Esophagus squamous epithelium (tissue), 5 donors: ENCODE data around the gene NR4A3. TPM values are rescaled to one million over a fixed set of nuclear protein-coding genes. Genes with fewer than 3 reads are reported as not detected.

ENCODE experiments used
- DNase-seq: peaks from one replicate; lab custom pipeline; 2025; lab: John Stamatoyannopoulos, UW
- H3K27ac ChIP-seq, 4 donors: fragments of 200-600 bp; sonication (generic); one replicate each; pipeline ENCODE4 v1.5.1; 2016 to 2019; ENCODE audit warnings: mild to moderate bottlenecking in 1 of 4
- H3K27me3 ChIP-seq, 4 donors: fragments of 200-600 bp; sonication (generic); 1 replicate in 3 of 4; 2 replicates in 1 of 4; pipeline versions ENCODE4 v1.5.1 to v1.6.0; 2017 to 2021; ENCODE audit warnings: antibody characterized with exemption in 1 of 4
- H3K36me3 ChIP-seq, 3 donors: fragments of 200-600 bp; sonication (generic); one replicate each; pipeline ENCODE4 v1.5.1; 2016 to 2019
- H3K4me1 ChIP-seq, 3 donors: fragments of 200-600 bp; sonication (generic); one replicate each; pipeline ENCODE4 v1.5.1; 2017 to 2019
- H3K4me3 ChIP-seq, 4 donors: fragments of 200-600 bp; sonication (generic); 1 replicate in 3 of 4; 2 replicates in 1 of 4; pipeline ENCODE4 v1.5.1; 2016 to 2019; ENCODE audit warnings: mild to moderate bottlenecking in 2 of 4, moderate library complexity in 1 of 4
- H3K9me3 ChIP-seq, 3 donors: fragments of 200-600 bp; sonication (generic); one replicate each; pipeline ENCODE4 v1.5.1; 2016 to 2019
- CTCF ChIP-seq, 6 experiments: fragments of 450-650 bp in 4 of 6; fragments of 200-600 bp in 2 of 6; sonication (generic) in 2 of 6; IDR thresholded peaks; one replicate each; pipeline ENCODE4 v1.5.1; 2016 to 2019; ENCODE audit warnings: antibody characterized with exemption in 6 of 6, mild to moderate bottlenecking in 4 of 6, moderate library complexity in 4 of 6
- POLR2A ChIP-seq, 4 donors: fragments of 450-650 bp; IDR thresholded peaks; one replicate each; pipeline ENCODE4 v1.6.1; 2017; ENCODE audit warnings: antibody characterized with exemption in 4 of 4, mild to moderate bottlenecking in 4 of 4, moderate library complexity in 3 of 4
- WGBS, 2 donors: methylation state at CpG; one replicate each; pipeline ENCODE4 v1.1.5; 2018; 5-methylcytosine and 5-hydroxymethylcytosine counted together
- intact Hi-C: fragments of 100-400 bp; cut with DNase I; formaldehyde crosslinking; loops from one replicate; pipeline ENCODE4 v1.15.0; 2022
- total RNA-seq, 4 donors: library from RNA; depleted of rRNA; stranded (reverse); fragments of >200 nt; gene quantifications; one replicate each; pipeline ENCODE4 v1.1.0, GENCODE V29; 2016
- donor health status: DM: yes; HTN: yes; CAD: no.

Gene NR4A3
- total RNA-seq, 4 donors from 2014 or later: 0.08 to 0.76 (median 0.35) TPM; not detected in 1

- no peak for DNase-seq
- Histone ChIP-seq H3K27ac (no peak overlapping the region), H3K36me3 (no peaks in the 10 kb centered on the region), H3K4me1 (peaks cover 0 to 2% (median 0%) of the 10 kb centered on the region in 3 donors), H3K27me3 (peaks cover 0 to 26% (median 0%) of the 10 kb centered on the region in 4 donors), H3K4me3 (no peak overlapping the region), H3K9me3 (no peaks in the 10 kb centered on the region)
- TF ChIP-seq POLR2A (IDR thresholded peaks at IDR 0.05) (no peak), CTCF (IDR thresholded peaks at IDR 0.05) (no peak)
- intact Hi-C loops: no loop called here
- WGBS, 2 donors: 73 to 81% methylated on average over 4 of the region's 4 CpGs
Measured at GRCh38 chr9:99833735-99834134, 12.1 kb downstream of the NR4A3 start.

GRCh38 chr9:99834474-99834873, 12.8 kb downstream of the NR4A3 start:
- Histone ChIP-seq H3K4me1 (no peaks in the 10 kb centered on the region), H3K9me3 (no peaks in the 10 kb centered on the region), H3K27ac (no peak overlapping the region), H3K4me3 (no peak overlapping the region), H3K27me3 (peaks cover 0 to 19% (median 0%) of the 10 kb centered on the region in 4 donors), H3K36me3 (no peaks in the 10 kb centered on the region)
- WGBS, 2 donors: 94 to 100% methylated on average over 3 of the region's 3 CpGs
- DNase-seq: no peak
- intact Hi-C loops: no loop called here
- TF ChIP-seq POLR2A (IDR thresholded peaks at IDR 0.05) (no peak), CTCF (IDR thresholded peaks at IDR 0.05) (no peak)

- H3K27me3 ChIP-seq: peaks cover 0 to 12% (median 0%) of the 10 kb centered on the region in 4 donors
- H3K27ac ChIP-seq: no peak overlapping the region
- no peaks in the 10 kb centered on the region for H3K9me3 ChIP-seq
- no peaks in the 10 kb centered on the region for H3K4me1 ChIP-seq
- intact Hi-C loops: no loop called here
- H3K4me3 ChIP-seq: no peak overlapping the region
- no peaks in the 10 kb centered on the region for H3K36me3 ChIP-seq
- TF ChIP-seq POLR2A (IDR thresholded peaks at IDR 0.05) (no peak), CTCF (IDR thresholded peaks at IDR 0.05) (no peak)
- no peak for DNase-seq
Measured at GRCh38 chr9:99835142-99835541, 13.5 kb downstream of the NR4A3 start.

DNA sequence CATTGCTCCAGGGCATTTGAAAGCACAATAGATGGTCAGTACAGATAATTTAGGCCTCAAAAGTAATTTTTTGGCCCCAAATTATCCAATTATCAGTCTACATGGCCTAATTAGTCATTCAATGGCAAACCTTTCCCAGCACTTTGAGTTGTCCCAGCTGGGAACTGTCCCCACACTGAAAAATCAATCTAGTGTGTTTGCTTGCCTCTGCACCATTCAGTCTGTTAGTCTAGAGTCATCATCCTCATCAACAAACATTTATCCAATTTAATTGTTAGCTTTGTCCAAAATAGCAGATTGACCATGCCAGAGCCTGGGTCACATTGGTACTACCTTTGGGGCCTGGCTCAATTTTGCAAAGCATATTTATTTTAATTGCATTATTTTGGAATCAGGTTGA, 13.9 kb downstream of the NR4A3 start:
- TF ChIP-seq POLR2A (IDR thresholded peaks at IDR 0.05) (no peak), CTCF (IDR thresholded peaks at IDR 0.05) (no peak)
- Histone ChIP-seq H3K4me3 (no peak overlapping the region), H3K27ac (no peak overlapping the region), H3K27me3 (peaks cover 0 to 8% (median 0%) of the 10 kb centered on the region in 4 donors), H3K4me1 (no peaks in the 10 kb centered on the region), H3K36me3 (no peaks in the 10 kb centered on the region), H3K9me3 (no peaks in the 10 kb centered on the region)
- DNase-seq: no peak
- intact Hi-C loops: no loop called here

- TF ChIP-seq POLR2A (IDR thresholded peaks at IDR 0.05): no peak
- no peak for TF ChIP-seq CTCF (IDR thresholded peaks at IDR 0.05)
- WGBS, 2 donors: 88% methylated on average over 1 of the region's 1 CpG; no CpG with 5 or more reads in 1 of the 2 donors
- H3K27ac ChIP-seq: no peak overlapping the region
- no peak overlapping the region for H3K4me3 ChIP-seq
- H3K4me1 ChIP-seq: no peaks in the 10 kb centered on the region
- no peak for DNase-seq
- no peaks in the 10 kb centered on the region for H3K27me3 ChIP-seq
- no peaks in the 10 kb centered on the region for H3K36me3 ChIP-seq
- intact Hi-C loops: no loop called here
- no peaks in the 10 kb centered on the region for H3K9me3 ChIP-seq
Measured at GRCh38 chr9:99840072-99840471, 18.4 kb downstream of the NR4A3 start.
